Upper lobe of left lung (tissue), 6 donors: Measurements from ENCODE around the gene PHLDA3. TPM values are rescaled to one million over a fixed set of nuclear protein-coding genes. Genes with fewer than 3 reads are reported as not detected.

Experiments
- ATAC-seq, 2 donors: fragments of 200-7000 bp; cut with Tn5 transposase; one replicate each; pipeline ENCODE4 v1.9.1; 2022; ENCODE audit warnings: mild to moderate bottlenecking in 2 of 2, moderate library complexity in 2 of 2; ENCODE audit not compliant: low FRiP score in 2 of 2
- DNase-seq, 2 donors: peaks; one replicate each; pipeline ENCODE4 v3.0.0-alpha.2; 2019 to 2020
- H3K27ac ChIP-seq, 4 donors: fragments of 200-600 bp; sonication (generic); one replicate each; pipeline ENCODE4 v1.5.1; 2016 to 2019
- H3K27me3 ChIP-seq, 4 donors: fragments of 200-600 bp; sonication (generic); one replicate each; pipeline ENCODE4 v1.5.1; 2017 to 2019
- H3K36me3 ChIP-seq, 4 donors: fragments of 200-600 bp; sonication (generic); one replicate each; pipeline ENCODE4 v1.5.1; 2016 to 2019
- H3K4me1 ChIP-seq, 4 donors: fragments of 200-600 bp; sonication (generic); one replicate each; pipeline ENCODE4 v1.5.1; 2018 to 2019
- H3K4me3 ChIP-seq, 4 donors: fragments of 200-600 bp; sonication (generic); one replicate each; pipeline ENCODE4 v1.5.1; 2017 to 2019; ENCODE audit warnings: mild to moderate bottlenecking in 2 of 4, moderate library complexity in 1 of 4
- H3K9me3 ChIP-seq, 4 donors: fragments of 200-600 bp; sonication (generic); one replicate each; pipeline ENCODE4 v1.5.1; 2018 to 2019
- EP300 ChIP-seq, 4 donors: sonication (generic); formaldehyde crosslinking; IDR thresholded peaks; one replicate each; pipeline ENCODE4 v1.5.1; 2017; ENCODE audit warnings: antibody characterized with exemption in 4 of 4, control low read depth in 2 of 4
- POLR2A ChIP-seq, 4 donors: fragments of 450-650 bp; IDR thresholded peaks; one replicate each; pipeline ENCODE4 v1.5.1; 2016 to 2017; ENCODE audit warnings: antibody characterized with exemption in 4 of 4, mild to moderate bottlenecking in 2 of 4
- POLR2AphosphoS5 ChIP-seq, 2 donors: sonication (generic); formaldehyde crosslinking; IDR thresholded peaks; one replicate each; pipeline ENCODE4 v1.5.1; 2017; ENCODE audit warnings: antibody characterized with exemption in 2 of 2
- WGBS, 2 donors: methylation state at CpG; one replicate each; pipeline ENCODE4 v1.1.5; 2017 to 2018; 5-methylcytosine and 5-hydroxymethylcytosine counted together
- total RNA-seq, 6 donors: library from RNA; depleted of rRNA in 4 of 6; stranded (reverse); fragments of >200 nt in 4 of 6; gene quantifications; one replicate each; pipeline versions ENCODE4 v1.1.0 to v1.2.1, GENCODE V29; 2016 to 2021
- TF ChIP-seq, protein P1 (sequence below), 6 experiments: fragments of 450-650 bp in 4 of 6; fragments of 200-600 bp in 2 of 6; sonication (generic) in 2 of 6; IDR thresholded peaks; one replicate each; pipeline ENCODE4 v1.5.1; 2016 to 2019; ENCODE audit warnings: antibody characterized with exemption in 6 of 6
- donor health status: DM: no; HTN: no; CAD: no; lungs with moderate emphysema.
- donor health status: DM: no; HTN: yes; CAD: no; lungs with severe emphysema.

PHLDA3 gene
- total RNA-seq, 6 donors from 2014 or later: 45.1 to 211 (median 88.1) TPM

DNA sequence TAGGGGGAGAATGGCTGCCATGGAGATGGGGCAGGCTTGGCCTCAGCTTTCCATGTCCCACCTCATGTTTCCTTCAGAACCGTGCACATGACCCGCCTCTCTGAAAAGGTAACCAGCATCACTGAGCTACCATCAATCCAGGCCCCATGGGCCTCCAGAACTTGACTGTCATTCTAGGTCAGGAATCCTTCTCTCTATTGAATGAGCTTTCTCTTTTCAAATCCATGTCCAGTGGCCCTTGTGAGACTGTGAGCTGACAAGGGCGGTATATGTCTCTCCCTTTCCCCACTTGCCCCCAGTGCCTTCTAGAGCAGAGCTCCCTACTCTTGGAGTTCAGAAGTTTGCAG, 33.5 kb upstream of the PHLDA3 start:
- H3K27me3 ChIP-seq: no peaks in the 10 kb centered on the region
- DNase-seq (no peak), ATAC-seq (no peak)
- TF ChIP-seq EP300 (IDR thresholded peaks at IDR 0.05) (no peak), POLR2AphosphoS5 (IDR thresholded peaks at IDR 0.05) (no peak), POLR2A (IDR thresholded peaks at IDR 0.05) (no peak)
- TF ChIP-seq, protein P1, sequence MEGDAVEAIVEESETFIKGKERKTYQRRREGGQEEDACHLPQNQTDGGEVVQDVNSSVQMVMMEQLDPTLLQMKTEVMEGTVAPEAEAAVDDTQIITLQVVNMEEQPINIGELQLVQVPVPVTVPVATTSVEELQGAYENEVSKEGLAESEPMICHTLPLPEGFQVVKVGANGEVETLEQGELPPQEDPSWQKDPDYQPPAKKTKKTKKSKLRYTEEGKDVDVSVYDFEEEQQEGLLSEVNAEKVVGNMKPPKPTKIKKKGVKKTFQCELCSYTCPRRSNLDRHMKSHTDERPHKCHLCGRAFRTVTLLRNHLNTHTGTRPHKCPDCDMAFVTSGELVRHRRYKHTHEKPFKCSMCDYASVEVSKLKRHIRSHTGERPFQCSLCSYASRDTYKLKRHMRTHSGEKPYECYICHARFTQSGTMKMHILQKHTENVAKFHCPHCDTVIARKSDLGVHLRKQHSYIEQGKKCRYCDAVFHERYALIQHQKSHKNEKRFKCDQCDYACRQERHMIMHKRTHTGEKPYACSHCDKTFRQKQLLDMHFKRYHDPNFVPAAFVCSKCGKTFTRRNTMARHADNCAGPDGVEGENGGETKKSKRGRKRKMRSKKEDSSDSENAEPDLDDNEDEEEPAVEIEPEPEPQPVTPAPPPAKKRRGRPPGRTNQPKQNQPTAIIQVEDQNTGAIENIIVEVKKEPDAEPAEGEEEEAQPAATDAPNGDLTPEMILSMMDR (IDR thresholded peaks at IDR 0.05): no peak
- no peak overlapping the region for H3K4me3 ChIP-seq
- peaks cover 0 to 7% (median 3%) of the 10 kb centered on the region in 4 donors for H3K36me3 ChIP-seq
- H3K9me3 ChIP-seq: no peaks in the 10 kb centered on the region
- peak overlapping the region; percentile 88 to 94 (median 92) for H3K27ac ChIP-seq
- H3K4me1 ChIP-seq: peaks cover 66 to 92% (median 75%) of the 10 kb centered on the region in 4 donors
- 62 to 78% methylated on average over 3 of the region's 3 CpGs for WGBS, 2 donors

GRCh38 chr1:201501812-201502510, 33.0 kb upstream of the PHLDA3 start:
- peaks cover 62 to 88% (median 72%) of the 10 kb centered on the region in 4 donors for H3K4me1 ChIP-seq
- no peak for ATAC-seq

DNA sequence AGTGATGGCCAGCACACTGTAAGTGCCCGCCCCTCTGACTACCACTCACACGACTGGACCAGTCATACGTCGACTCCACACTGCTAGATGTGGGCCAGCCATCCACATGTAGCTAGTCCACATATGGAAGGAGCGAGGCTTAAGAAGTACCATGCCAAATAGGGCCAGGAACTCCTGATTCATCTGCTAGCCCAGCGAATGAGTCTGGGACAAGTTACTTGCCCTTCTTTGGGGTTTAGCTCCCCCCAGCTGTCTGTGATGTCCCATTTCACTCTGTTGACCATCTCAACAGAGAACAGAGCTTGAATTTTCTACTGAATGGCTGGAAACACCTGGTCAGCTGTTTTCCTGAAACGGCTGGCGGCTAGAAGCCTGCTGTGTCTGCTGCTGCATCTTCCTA, 32.2 kb upstream of the PHLDA3 start:
- Histone ChIP-seq H3K4me3 (no peak overlapping the region), H3K9me3 (no peaks in the 10 kb centered on the region), H3K36me3 (peaks cover 0 to 7% (median 3%) of the 10 kb centered on the region in 4 donors), H3K27me3 (no peaks in the 10 kb centered on the region), H3K4me1 (peaks cover 66 to 91% (median 76%) of the 10 kb centered on the region in 4 donors), H3K27ac (peak overlapping the region; percentile 67 to 94 (median 84))
- TF ChIP-seq POLR2A (IDR thresholded peaks at IDR 0.05): no peak
- TF ChIP-seq, protein P1 (IDR thresholded peaks at IDR 0.05): no peak
- no peak for TF ChIP-seq EP300 (IDR thresholded peaks at IDR 0.05)
- no peak for TF ChIP-seq POLR2AphosphoS5 (IDR thresholded peaks at IDR 0.05)
- ATAC-seq (no peak), DNase-seq (no peak)
- 79 to 81% methylated on average over 5 to 8 of the region's 8 CpGs for WGBS, 2 donors

More at GRCh38 chr1:201501812-201502510, 33.0 kb upstream of the PHLDA3 start:
- Histone ChIP-seq H3K4me3 (no peak overlapping the region), H3K9me3 (no peaks in the 10 kb centered on the region), H3K27ac (peak overlapping the region; percentile 88 to 94 (median 92)), H3K36me3 (peaks cover 0 to 7% (median 3%) of the 10 kb centered on the region in 4 donors), H3K27me3 (no peaks in the 10 kb centered on the region)
- TF ChIP-seq POLR2A (IDR thresholded peaks at IDR 0.05): no peak
- TF ChIP-seq POLR2AphosphoS5 (IDR thresholded peaks at IDR 0.05): no peak
- TF ChIP-seq, protein P1 (IDR thresholded peaks at IDR 0.05): no peak
- TF ChIP-seq EP300 (IDR thresholded peaks at IDR 0.05): no peak
- WGBS, 2 donors: 70 to 74% methylated on average over 8 to 10 of the region's 10 CpGs
- peak in 1 of 2 donors; percentile 60 for DNase-seq

DNA sequence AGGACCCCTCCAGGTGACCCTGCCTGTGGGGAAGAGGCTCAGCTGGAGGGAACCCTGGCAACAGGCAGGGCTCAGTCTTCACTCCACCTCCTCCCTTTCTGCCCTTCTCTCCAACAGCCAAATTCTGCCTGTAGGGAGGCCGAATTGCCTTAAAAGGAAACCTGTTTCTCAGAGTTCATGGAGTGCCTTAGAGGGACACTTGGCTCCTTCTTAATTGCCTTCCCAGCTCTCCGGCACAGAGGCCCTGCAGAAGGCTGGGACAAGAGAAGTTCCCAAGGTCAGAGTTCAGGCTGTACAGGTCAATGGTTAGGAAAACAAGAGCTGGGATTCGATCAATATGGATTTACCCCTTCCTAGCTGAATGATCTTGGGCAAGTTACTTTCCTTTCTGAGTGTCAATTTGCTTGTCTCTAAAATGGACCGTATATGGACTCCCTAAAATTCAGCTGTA, 31.7 kb upstream of the PHLDA3 start:
- peak; percentile 17 to 18 for ATAC-seq

More for the DNA sequence above, 31.7 kb upstream of the PHLDA3 start:
- Histone ChIP-seq H3K9me3 (no peaks in the 10 kb centered on the region), H3K27me3 (no peaks in the 10 kb centered on the region), H3K27ac (peak overlapping the region; percentile 67 to 94 (median 84)), H3K36me3 (peaks cover 0 to 8% (median 3%) of the 10 kb centered on the region in 4 donors), H3K4me3 (no peak overlapping the region), H3K4me1 (peaks cover 66 to 91% (median 76%) of the 10 kb centered on the region in 4 donors)
- WGBS, 2 donors: 47 to 56% methylated on average over 4 of the region's 4 CpGs
- TF ChIP-seq EP300 (IDR thresholded peaks at IDR 0.05): peak in 1 of 4 donors; percentile 2
- TF ChIP-seq, protein P1 (IDR thresholded peaks at IDR 0.05): no peak
- DNase-seq: peak in 1 of 2 donors; percentile 66
